Activated CD8-positive, alpha-beta memory T cell treated with anti-CD3 and anti-CD28 coated beads for 1 hour (primary cell): ENCODE measurements around the gene BEND3.
"Not testable (repeated sequence)": the region's sequence is repeated elsewhere in the genome, so short reads cannot be mapped to it uniquely, and the experiment has no call there.

Source experiments
- DNase-seq, 2 donors: peaks; one replicate each; pipeline ENCODE4 v3.0.0-alpha.2; 2020; ENCODE audit warnings: low read depth in 1 of 2; ENCODE audit errors: extremely low read depth in 1 of 2

Gene BEND3

DNA sequence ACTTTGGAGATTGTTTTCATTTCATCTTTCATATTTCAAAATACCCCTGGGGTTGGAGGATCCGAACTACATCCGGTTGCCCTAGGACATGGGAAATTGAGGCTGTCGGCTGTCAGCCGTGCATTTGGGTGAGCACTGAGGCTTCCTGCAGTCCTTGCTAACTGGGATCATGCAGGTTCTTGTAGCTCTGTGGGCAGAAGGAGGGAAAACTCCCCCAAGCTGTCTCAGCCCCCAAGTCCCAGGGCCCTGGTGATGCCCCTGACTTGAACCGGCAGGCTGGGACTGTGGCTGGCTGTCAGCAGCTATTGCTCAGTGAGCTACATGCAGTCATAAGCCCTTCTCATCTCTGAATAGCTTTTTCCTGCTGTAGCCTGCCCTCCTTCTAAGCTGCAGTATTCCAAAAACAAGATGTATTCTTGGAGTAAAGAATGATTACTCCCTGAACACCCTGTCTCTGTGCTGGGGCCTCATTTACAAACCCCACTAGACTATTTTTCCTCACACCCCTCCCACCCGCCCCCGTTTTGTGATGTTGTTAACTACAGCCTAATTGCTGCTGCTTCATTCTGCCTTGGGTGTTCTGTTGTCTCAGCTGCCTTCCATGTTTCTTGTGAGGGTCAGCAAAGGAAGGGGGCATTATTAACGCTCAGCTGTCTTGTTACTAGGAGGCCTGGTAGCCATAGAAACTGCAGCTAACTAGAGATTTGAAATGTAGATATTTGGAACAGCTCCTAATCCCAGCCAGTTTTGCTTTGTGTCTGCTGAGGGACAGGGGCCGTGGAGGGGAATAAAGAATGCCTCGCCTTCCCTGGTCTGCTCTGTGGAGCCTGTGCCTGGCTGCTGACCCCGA lies 69.3 kb downstream of the BEND3 start:
- no peak for DNase-seq

DNA sequence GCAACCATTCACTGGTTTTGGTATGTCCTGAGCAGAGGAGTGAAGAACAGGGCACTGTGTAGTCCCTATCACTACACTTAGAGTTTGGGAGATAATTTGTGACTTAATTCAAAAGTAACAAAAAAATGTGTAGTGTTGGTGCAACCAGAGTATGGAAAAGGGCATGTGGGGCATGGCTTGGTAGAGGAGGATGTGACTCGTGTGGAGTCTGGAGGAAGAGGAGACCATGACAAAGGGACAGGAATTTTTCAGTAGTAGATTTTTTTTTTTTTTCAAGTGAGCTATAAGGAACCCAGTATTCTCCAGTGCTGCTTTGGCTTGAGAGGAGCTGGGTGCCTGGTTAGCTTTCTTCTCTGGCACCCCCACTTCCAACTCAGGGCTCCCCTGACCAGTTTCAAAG lies 82.2 kb downstream of the BEND3 start:
- no peak for DNase-seq

- no peak for DNase-seq
Observed at GRCh38 chr6:107032051-107032450, 83.3 kb downstream of the BEND3 start.

GRCh38 chr6:107030151-107030550 lies 85.2 kb downstream of the BEND3 start:
- no peak for DNase-seq

GRCh38 chr6:107026965-107027364 lies 88.3 kb downstream of the BEND3 start:
- no peak for DNase-seq

GRCh38 chr6:107021446-107022185 lies 93.7 kb downstream of the BEND3 start:
- no peak for DNase-seq

- no peak for DNase-seq
Observed at GRCh38 chr6:107020239-107020638, 95.1 kb downstream of the BEND3 start.

DNA sequence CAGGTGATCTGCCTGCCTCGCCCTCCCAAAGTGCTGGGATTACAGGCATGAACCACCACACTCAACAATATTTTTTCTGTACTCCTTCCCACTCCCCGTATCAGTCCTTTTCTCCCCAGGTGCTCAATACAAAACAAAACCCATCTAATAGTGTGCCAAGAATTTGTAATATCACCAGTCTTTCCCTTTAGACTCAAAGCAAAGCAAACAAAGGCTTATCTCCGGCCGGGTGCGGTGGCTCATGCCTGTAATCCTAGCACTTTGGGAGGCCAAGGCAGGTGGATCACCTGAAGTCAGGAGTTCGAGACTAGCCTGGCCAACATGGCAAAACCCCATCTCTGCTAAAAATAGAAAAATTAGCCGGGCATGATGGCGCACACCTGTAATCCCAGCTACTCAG lies 95.7 kb downstream of the BEND3 start:
- not testable (repeated sequence) for DNase-seq

DNA sequence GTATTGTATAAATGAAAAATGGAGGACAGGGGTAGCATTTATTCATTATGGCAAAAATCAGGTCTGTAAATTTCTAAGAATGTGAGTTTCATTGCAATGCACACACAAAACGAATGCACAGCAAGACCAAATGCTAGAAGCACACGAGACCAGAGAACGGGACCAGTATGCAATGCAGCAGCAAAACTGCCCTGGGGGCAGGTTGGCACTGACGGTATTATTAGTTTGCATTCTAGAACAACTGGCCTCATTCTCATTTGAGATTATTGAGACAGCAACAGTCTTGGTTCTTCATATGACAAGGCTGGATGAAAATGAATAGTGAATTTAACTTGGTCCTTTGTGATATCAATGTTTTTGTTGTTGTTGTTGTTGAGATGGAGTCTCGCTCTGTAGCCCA lies 96.3 kb downstream of the BEND3 start:
- DNase-seq: no peak
